Left renal cortex interstitium (tissue), 4 donors: Measurements from ENCODE around the gene IPO5. TPM values are rescaled to one million over a fixed set of nuclear protein-coding genes. Genes with fewer than 3 reads are reported as not detected.
A peak's percentile ranks its signal among the peaks of the same experiment; 100 is the strongest.
"Not testable (repeated sequence)": the region's sequence is repeated elsewhere in the genome, so short reads cannot be mapped to it uniquely, and the experiment has no call there.

ENCODE experiments used
- DNase-seq, 4 donors: peaks; one replicate each; pipeline ENCODE4 v3.0.0-alpha.2; 2013; ENCODE audit warnings: low read depth in 4 of 4, low spot score in 2 of 4, missing footprints in 1 of 4
- polyA plus RNA-seq, 4 donors: library from polyadenylated mRNA; unstranded; fragments of 120-200 nt; gene quantifications; one replicate each; pipeline ENCODE4 v1.2.1, GENCODE V29; 2013; ENCODE audit not compliant: insufficient read length in 4 of 4

The IPO5 gene
- polyA plus RNA-seq, 4 donors: 158 to 195 (median 167) TPM

- DNase-seq: no peak
Measured at GRCh38 chr13:97946951-97947588, 6.4 kb upstream of the IPO5 start.

GRCh38 chr13:97948041-97948440 is 5.4 kb upstream of the IPO5 start:
- DNase-seq: no peak

GRCh38 chr13:97949316-97949715 is 4.2 kb upstream of the IPO5 start:
- DNase-seq: not testable (repeated sequence)

- no peak for DNase-seq
Measured at GRCh38 chr13:97951376-97951775, 2.1 kb upstream of the IPO5 start.

GRCh38 chr13:97952831-97953230 is 644 bp upstream of the IPO5 start:
- not testable (repeated sequence) for DNase-seq

- no peak for DNase-seq
Measured at GRCh38 chr13:97961340-97961739, 7.9 kb downstream of the IPO5 start.

- no peak for DNase-seq
Measured at GRCh38 chr13:97962887-97963286, 9.4 kb downstream of the IPO5 start.

- no peak for DNase-seq
Measured at GRCh38 chr13:97967226-97967625, 13.8 kb downstream of the IPO5 start.

GRCh38 chr13:97967948-97968347 is 14.5 kb downstream of the IPO5 start:
- DNase-seq: no peak

GRCh38 chr13:97971519-97971918 is 18.0 kb downstream of the IPO5 start:
- no peak for DNase-seq

- no peak for DNase-seq
Measured at GRCh38 chr13:97974773-97975172, 21.3 kb downstream of the IPO5 start.

- DNase-seq: no peak
Measured at GRCh38 chr13:97975280-97975847, 21.9 kb downstream of the IPO5 start.

GRCh38 chr13:97975848-97976609 is 22.6 kb downstream of the IPO5 start:
- DNase-seq: peak; percentile 69 to 84 (median 82)

- peak in 1 of 4 donors; percentile 21 for DNase-seq
Measured at GRCh38 chr13:97976610-97977521, 23.4 kb downstream of the IPO5 start.

- DNase-seq: no peak
Measured at GRCh38 chr13:97977982-97978381, 24.5 kb downstream of the IPO5 start.

- DNase-seq: no peak
Measured at GRCh38 chr13:97978651-97979050, 25.2 kb downstream of the IPO5 start.

GRCh38 chr13:97979051-97979450 is 25.6 kb downstream of the IPO5 start:
- no peak for DNase-seq

GRCh38 chr13:97979556-97979955 is 26.1 kb downstream of the IPO5 start:
- no peak for DNase-seq

GRCh38 chr13:97982286-97982685 is 28.8 kb downstream of the IPO5 start:
- no peak for DNase-seq

GRCh38 chr13:97986835-97987234 is 33.4 kb downstream of the IPO5 start:
- DNase-seq: no peak

- no peak for DNase-seq
Measured at GRCh38 chr13:97999653-98000052, 46.2 kb downstream of the IPO5 start.
